ENCODE measurements around the gene ARPC2. TPM values are rescaled to one million over a fixed set of nuclear protein-coding genes. Genes with fewer than 3 reads are reported as not detected.

Gene ARPC2
- total and polyA plus RNA-seq, 5 donors from 2014 or later, result 540 to 1,050 (median 811) TPM

DNA sequence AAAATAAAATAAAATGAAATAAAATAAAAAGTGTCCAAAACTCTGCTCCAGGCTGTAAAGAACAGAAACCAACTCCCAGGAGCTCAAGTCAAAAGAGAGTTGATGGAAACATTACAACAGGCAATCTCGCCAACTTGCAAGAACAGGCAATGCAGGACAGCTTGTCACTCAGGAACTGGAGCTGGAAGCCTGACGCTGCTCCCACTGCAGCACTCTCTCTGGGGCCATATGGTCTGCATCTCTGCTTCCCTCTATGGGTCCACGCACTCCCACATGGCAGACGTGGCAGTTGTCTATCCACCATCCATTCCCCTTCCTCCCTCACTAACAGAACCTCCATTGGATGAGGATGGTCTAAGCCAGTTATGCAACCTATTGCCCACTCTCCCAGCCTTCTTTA lies 23.3 kb upstream of the ARPC2 start:
- Histone ChIP-seq H3K27ac (ENCODE audit: insufficient read depth, low read length, poor library complexity, severe bottlenecking) (no peak overlapping the region), H3K4me1 (ENCODE audit: control insufficient read depth, insufficient read depth, low read length, poor library complexity, severe bottlenecking) (no peaks in the 10 kb centered on the region), H3K4me3 (ENCODE audit: low read depth, low read length) (no peak overlapping the region), H3K36me3 (ENCODE audit: control insufficient read depth, insufficient read depth, low read length) (no peaks in the 10 kb centered on the region), H3K9me3 (ENCODE audit: control insufficient read depth in 2 of 2, low read length in 2 of 2) (no peaks in the 10 kb centered on the region), H3K27me3 (ENCODE audit: control insufficient read depth, insufficient read depth, low read length) (peaks cover 2% of the 10 kb centered on the region)
- H3K9me3 Mint-ChIP-seq, result no peaks in the 10 kb centered on the region
- no peaks in the 10 kb centered on the region for H3K4me1 Mint-ChIP-seq
- H3K27me3 Mint-ChIP-seq, result peaks cover 26% of the 10 kb centered on the region
- DNase-seq, result no peak
- H3K27ac Mint-ChIP-seq, result no peak overlapping the region
- no peak for ATAC-seq (ENCODE audit: low read depth in 2 of 2)
- H3K4me3 Mint-ChIP-seq, result no peak overlapping the region
- no peaks in the 10 kb centered on the region for H3K36me3 Mint-ChIP-seq

DNA sequence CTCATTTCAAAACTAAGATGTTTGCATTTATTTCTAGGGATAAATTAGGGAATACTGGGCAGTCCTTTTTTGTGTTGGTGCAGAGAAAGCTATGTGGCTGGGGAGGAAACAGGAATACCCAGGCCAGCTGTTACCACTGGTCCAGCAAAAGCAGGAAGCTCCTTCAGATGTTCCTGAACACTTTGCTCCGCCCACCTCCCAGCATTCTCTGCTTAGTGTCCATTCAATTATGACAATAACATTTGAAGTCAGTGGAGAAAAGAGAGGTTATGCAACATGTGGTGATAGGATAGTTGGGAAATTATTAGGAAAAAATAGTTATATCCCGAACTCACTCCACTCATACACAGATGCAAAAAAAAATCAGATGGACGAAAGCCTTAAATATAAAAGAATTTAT lies 22.1 kb upstream of the ARPC2 start:
- ATAC-seq (ENCODE audit: low read depth in 2 of 2), result no peak
- Mint-ChIP-seq H3K27ac (peak overlapping the region in 1 of 3 donors; percentile 49), H3K4me1 (no peaks in the 10 kb centered on the region), H3K4me3 (no peak overlapping the region), H3K9me3 (peaks cover 0 to 3% (median 0%) of the 10 kb centered on the region in 7 donors), H3K36me3 (no peaks in the 10 kb centered on the region), H3K27me3 (peaks cover 32% of the 10 kb centered on the region)
- Histone ChIP-seq H3K36me3 (ENCODE audit: control insufficient read depth, insufficient read depth, low read length) (no peaks in the 10 kb centered on the region), H3K27me3 (ENCODE audit: control insufficient read depth, insufficient read depth, low read length) (peaks cover 6% of the 10 kb centered on the region), H3K27ac (ENCODE audit: insufficient read depth, low read length, poor library complexity, severe bottlenecking) (no peak overlapping the region), H3K9me3 (ENCODE audit: control insufficient read depth in 2 of 2, low read length in 2 of 2) (no peaks in the 10 kb centered on the region), H3K4me3 (ENCODE audit: low read depth, low read length) (no peak overlapping the region), H3K4me1 (ENCODE audit: control insufficient read depth, insufficient read depth, low read length, poor library complexity, severe bottlenecking) (no peaks in the 10 kb centered on the region)
- DNase-seq, result no peak

DNA sequence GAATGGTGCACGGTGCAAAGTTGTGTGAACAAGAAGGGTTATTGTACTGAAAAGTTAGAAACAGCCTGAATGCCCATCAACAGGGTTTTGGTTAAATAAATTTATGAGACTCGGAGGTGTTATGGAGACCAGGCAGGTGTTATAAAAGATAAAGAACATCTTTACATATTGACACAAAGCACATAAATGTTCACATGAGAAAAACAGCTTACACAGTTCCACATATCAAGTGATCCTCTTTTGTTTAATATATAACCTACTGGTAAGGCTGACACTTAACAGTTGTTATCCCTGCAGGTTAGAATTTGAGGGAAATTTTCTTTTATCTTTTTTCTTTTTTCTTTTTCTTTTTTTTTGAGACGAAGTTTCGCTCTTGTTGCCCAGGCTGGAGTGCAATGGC lies 20.0 kb upstream of the ARPC2 start:
- Histone ChIP-seq H3K36me3 (ENCODE audit: control insufficient read depth, insufficient read depth, low read length) (no peaks in the 10 kb centered on the region), H3K27me3 (ENCODE audit: control insufficient read depth, insufficient read depth, low read length) (peaks cover 6% of the 10 kb centered on the region), H3K27ac (ENCODE audit: insufficient read depth, low read length, poor library complexity, severe bottlenecking) (no peak overlapping the region), H3K9me3 (ENCODE audit: control insufficient read depth in 2 of 2, low read length in 2 of 2) (no peaks in the 10 kb centered on the region), H3K4me1 (ENCODE audit: control insufficient read depth, insufficient read depth, low read length, poor library complexity, severe bottlenecking) (no peaks in the 10 kb centered on the region), H3K4me3 (ENCODE audit: low read depth, low read length) (no peak overlapping the region)
- no peak overlapping the region for H3K4me3 Mint-ChIP-seq
- DNase-seq (no peak), ATAC-seq (ENCODE audit: low read depth in 2 of 2) (no peak)
- H3K36me3 Mint-ChIP-seq, result no peaks in the 10 kb centered on the region
- H3K4me1 Mint-ChIP-seq, result no peaks in the 10 kb centered on the region
- H3K27ac Mint-ChIP-seq, result no peak overlapping the region
- peaks cover 0 to 6% (median 0%) of the 10 kb centered on the region in 7 donors for H3K9me3 Mint-ChIP-seq
- peaks cover 43% of the 10 kb centered on the region for H3K27me3 Mint-ChIP-seq

DNA sequence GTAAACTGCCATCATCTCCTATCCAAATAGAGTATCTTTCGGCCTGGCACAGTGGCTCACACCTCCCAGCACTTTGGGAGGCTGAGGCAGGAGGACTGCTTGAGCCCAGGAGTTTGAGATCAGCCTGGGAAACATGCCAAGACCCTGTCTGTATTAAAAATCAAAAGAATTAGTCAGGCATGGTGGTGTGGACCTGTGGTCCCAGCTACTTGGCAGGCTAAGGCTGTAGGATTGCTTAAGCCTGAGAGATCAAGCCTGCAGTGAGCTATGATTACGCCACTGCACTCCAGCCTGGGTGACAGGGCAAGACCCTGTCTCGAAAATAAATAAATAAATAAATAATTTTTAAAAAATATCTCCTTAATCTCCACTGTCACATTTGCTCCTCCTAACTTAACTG lies 14.7 kb upstream of the ARPC2 start:
- Mint-ChIP-seq H3K4me3 (no peak overlapping the region), H3K4me1 (no peaks in the 10 kb centered on the region), H3K27ac (no peak overlapping the region), H3K9me3 (peaks cover 0 to 6% (median 0%) of the 10 kb centered on the region in 7 donors), H3K27me3 (peaks cover 32% of the 10 kb centered on the region), H3K36me3 (no peaks in the 10 kb centered on the region)
- peaks cover 6% of the 10 kb centered on the region for H3K27me3 ChIP-seq (ENCODE audit: control insufficient read depth, insufficient read depth, low read length)
- H3K27ac ChIP-seq (ENCODE audit: insufficient read depth, low read length, poor library complexity, severe bottlenecking), result no peak overlapping the region
- H3K4me3 ChIP-seq (ENCODE audit: low read depth, low read length), result no peak overlapping the region
- no peak for DNase-seq
- ATAC-seq (ENCODE audit: low read depth in 2 of 2), result no peak
- H3K4me1 ChIP-seq (ENCODE audit: control insufficient read depth, insufficient read depth, low read length, poor library complexity, severe bottlenecking), result no peaks in the 10 kb centered on the region
- H3K36me3 ChIP-seq (ENCODE audit: control insufficient read depth, insufficient read depth, low read length), result no peaks in the 10 kb centered on the region
- no peaks in the 10 kb centered on the region for H3K9me3 ChIP-seq (ENCODE audit: control insufficient read depth in 2 of 2, low read length in 2 of 2)

DNA sequence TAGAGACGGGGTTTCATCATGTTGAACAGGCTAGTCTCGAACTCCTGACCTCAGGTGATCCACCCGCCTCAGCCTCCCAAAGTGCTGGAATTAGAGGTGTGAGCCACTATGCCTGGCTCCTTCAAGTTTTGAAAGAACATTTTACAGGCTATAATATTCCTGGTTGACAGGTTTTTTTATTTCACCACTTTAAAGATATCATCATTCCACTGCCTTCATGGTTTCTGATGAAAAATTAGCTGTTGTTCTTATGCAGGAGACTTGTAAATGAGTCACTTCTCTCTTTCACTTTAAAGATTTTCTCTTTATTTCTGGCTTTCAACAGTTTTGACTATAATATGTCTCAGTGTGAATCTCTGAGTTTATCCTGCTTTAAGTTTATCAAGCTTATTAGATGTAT lies 7.9 kb upstream of the ARPC2 start:
- Mint-ChIP-seq H3K9me3 (peaks cover 0 to 8% (median 4%) of the 10 kb centered on the region in 7 donors), H3K27me3 (peaks cover 17% of the 10 kb centered on the region), H3K36me3 (peaks cover 7% of the 10 kb centered on the region), H3K4me1 (peaks cover 0 to 6% (median 2%) of the 10 kb centered on the region in 4 donors), H3K4me3 (no peak overlapping the region), H3K27ac (peak overlapping the region in 1 of 3 donors; percentile 32)
- DNase-seq (no peak), ATAC-seq (ENCODE audit: low read depth in 2 of 2) (no peak)
- Histone ChIP-seq H3K4me3 (ENCODE audit: low read depth, low read length) (no peak overlapping the region), H3K36me3 (ENCODE audit: control insufficient read depth, insufficient read depth, low read length) (no peaks in the 10 kb centered on the region), H3K27ac (ENCODE audit: insufficient read depth, low read length, poor library complexity, severe bottlenecking) (no peak overlapping the region), H3K9me3 (ENCODE audit: control insufficient read depth in 2 of 2, low read length in 2 of 2) (peaks cover 5 to 8% of the 10 kb centered on the region in 2 experiments), H3K4me1 (ENCODE audit: control insufficient read depth, insufficient read depth, low read length, poor library complexity, severe bottlenecking) (no peaks in the 10 kb centered on the region), H3K27me3 (ENCODE audit: control insufficient read depth, insufficient read depth, low read length) (no peaks in the 10 kb centered on the region)

DNA sequence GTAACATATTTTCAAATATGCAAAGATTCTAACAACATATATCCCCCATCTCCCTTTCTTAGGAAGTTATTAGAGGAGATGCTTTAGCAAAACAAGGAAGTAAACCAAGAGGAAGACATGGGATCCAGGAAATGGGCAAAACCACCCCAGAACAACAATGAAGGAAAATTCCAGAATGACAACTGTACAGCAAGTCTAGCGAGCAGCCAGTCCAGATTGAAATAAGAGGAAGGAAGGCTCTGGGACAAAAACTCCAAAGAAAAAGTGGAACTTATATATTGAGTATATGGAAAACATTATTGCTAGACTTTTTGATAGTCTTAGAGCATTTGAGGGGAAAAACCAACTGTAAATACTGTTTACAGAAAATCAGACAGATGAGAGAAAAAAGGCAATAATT lies 2.9 kb upstream of the ARPC2 start:
- Mint-ChIP-seq H3K36me3 (peaks cover 14% of the 10 kb centered on the region), H3K4me1 (peaks cover 10 to 23% (median 16%) of the 10 kb centered on the region in 4 donors), H3K27me3 (peaks cover 12% of the 10 kb centered on the region), H3K27ac (no peak overlapping the region), H3K4me3 (peak overlapping the region in 2 of 4 donors; percentile 80 to 89), H3K9me3 (peaks cover 0 to 8% (median 4%) of the 10 kb centered on the region in 7 donors)
- H3K9me3 ChIP-seq (ENCODE audit: control insufficient read depth in 2 of 2, low read length in 2 of 2), result peaks cover 5% of the 10 kb centered on the region in 2 experiments
- no peak overlapping the region for H3K4me3 ChIP-seq (ENCODE audit: low read depth, low read length)
- H3K4me1 ChIP-seq (ENCODE audit: control insufficient read depth, insufficient read depth, low read length, poor library complexity, severe bottlenecking), result peaks cover 14% of the 10 kb centered on the region
- DNase-seq (no peak), ATAC-seq (ENCODE audit: low read depth in 2 of 2) (no peak)
- H3K27ac ChIP-seq (ENCODE audit: insufficient read depth, low read length, poor library complexity, severe bottlenecking), result no peak overlapping the region
- H3K27me3 ChIP-seq (ENCODE audit: control insufficient read depth, insufficient read depth, low read length), result no peaks in the 10 kb centered on the region
- no peaks in the 10 kb centered on the region for H3K36me3 ChIP-seq (ENCODE audit: control insufficient read depth, insufficient read depth, low read length)

DNA sequence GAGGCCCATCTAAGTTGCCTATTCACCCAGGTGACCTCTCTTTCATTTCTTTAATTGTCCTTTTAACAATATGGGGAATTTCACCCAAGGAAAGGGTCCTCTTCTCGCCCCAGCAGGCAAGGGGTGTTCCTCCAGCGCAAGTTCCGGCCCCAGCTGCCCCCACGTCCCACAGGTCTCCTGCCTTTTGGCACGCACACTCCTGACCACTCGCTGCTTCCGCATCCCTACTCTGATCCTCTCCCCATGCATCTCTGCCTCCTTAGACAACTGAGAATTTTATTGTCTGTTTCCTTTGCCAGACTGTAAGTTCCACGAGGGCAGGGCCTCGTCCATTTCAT lies 684 bp upstream of the ARPC2 start:
- peak overlapping the region; percentile 97 to 99 (median 98) for H3K27ac Mint-ChIP-seq
- ATAC-seq (ENCODE audit: low read depth in 2 of 2), result no peak
- H3K36me3 Mint-ChIP-seq, result peaks cover 24% of the 10 kb centered on the region
- peak overlapping the region; percentile 87 to 99 (median 90) for H3K4me3 Mint-ChIP-seq
- peaks cover 23 to 41% (median 32%) of the 10 kb centered on the region in 4 donors for H3K4me1 Mint-ChIP-seq
- H3K27ac ChIP-seq (ENCODE audit: insufficient read depth, low read length, poor library complexity, severe bottlenecking), result peak overlapping the region; percentile 98
- H3K27me3 Mint-ChIP-seq, result peaks cover 5% of the 10 kb centered on the region
- peak overlapping the region; percentile 92 for H3K4me3 ChIP-seq (ENCODE audit: low read depth, low read length)
- H3K27me3 ChIP-seq (ENCODE audit: control insufficient read depth, insufficient read depth, low read length), result no peaks in the 10 kb centered on the region
- no peaks in the 10 kb centered on the region for H3K9me3 ChIP-seq (ENCODE audit: control insufficient read depth in 2 of 2, low read length in 2 of 2)
- H3K36me3 ChIP-seq (ENCODE audit: control insufficient read depth, insufficient read depth, low read length), result peaks cover 6% of the 10 kb centered on the region
- H3K9me3 Mint-ChIP-seq, result peaks cover 0 to 2% (median 0%) of the 10 kb centered on the region in 7 donors
- no peak for DNase-seq
- peaks cover 36% of the 10 kb centered on the region for H3K4me1 ChIP-seq (ENCODE audit: control insufficient read depth, insufficient read depth, low read length, poor library complexity, severe bottlenecking)

Measured in CD4-positive, CD25-positive, alpha-beta regulatory T cell (primary cell).